HepG2 (cell line): ENCODE results near the gene PSMC3IP. TPM values are rescaled to one million over a fixed set of nuclear protein-coding genes. Genes with fewer than 3 reads are reported as not detected.

ENCODE experiments used
- AGO1 ChIP-seq: fragments of 200-400 bp; formaldehyde crosslinking; IDR thresholded peaks from 2 replicates; pipeline ENCODE4 v1.6.1; 2017; ENCODE audit warnings: mild to moderate bottlenecking, low read depth, low read length, moderate library complexity; ENCODE audit not compliant: poor library complexity, severe bottlenecking
- HNRNPK ChIP-seq: fragments of 200-400 bp; formaldehyde crosslinking; IDR thresholded peaks from 2 replicates; pipeline ENCODE4 v1.6.1; 2018; ENCODE audit warnings: low read length, low read depth, moderate library complexity, mild to moderate bottlenecking; ENCODE audit not compliant: poor library complexity, severe bottlenecking
- HOXA3 ChIP-seq: sonication (generic); formaldehyde crosslinking; IDR thresholded peaks from 2 replicates; pipeline ENCODE4 v1.5.0; 2020; ENCODE audit warnings: missing genetic modification reagents
- MBNL3 ChIP-seq: fragments of 250-450 bp; sonication (Bioruptor Pico); conservative IDR thresholded peaks from 2 replicates; pipeline ENCODE4 v1.8.0; 2022; ENCODE audit warnings: mild to moderate bottlenecking, inconsistent platforms
- SAP130 ChIP-seq: IDR thresholded peaks from 2 replicates; pipeline ENCODE4 v1.6.1; 2016; ENCODE audit warnings: low read depth
- SMYD3 ChIP-seq: sonication (generic); formaldehyde crosslinking; IDR thresholded peaks from 2 replicates; pipeline ENCODE4 v1.8.1; 2023; ENCODE audit warnings: mild to moderate bottlenecking, missing genetic modification reagents
- ZC3H4 ChIP-seq: sonication (generic); formaldehyde crosslinking; IDR thresholded peaks from 2 replicates; pipeline ENCODE4 v1.4.0; 2020; ENCODE audit warnings: missing genetic modification reagents, borderline replicate concordance
- ZKSCAN5 ChIP-seq: sonication (generic); formaldehyde crosslinking; IDR thresholded peaks from 2 replicates; pipeline ENCODE4 v1.5.1; 2020; ENCODE audit warnings: mild to moderate bottlenecking, missing genetic modification reagents
- ZNF143 ChIP-seq: sonication (generic); formaldehyde crosslinking; IDR thresholded peaks from 2 replicates; pipeline ENCODE4 v1.4.0; 2020; ENCODE audit warnings: missing genetic modification reagents
- ZNF614 ChIP-seq: IDR thresholded peaks from 2 replicates; pipeline ENCODE4 v1.6.1; 2018; ENCODE audit warnings: missing biosample characterization, missing genetic modification reagents, inconsistent platforms, borderline replicate concordance
- ZNF772 ChIP-seq: sonication (generic); formaldehyde crosslinking; IDR thresholded peaks from 2 replicates; pipeline ENCODE4 v1.5.0; 2020; ENCODE audit warnings: mild to moderate bottlenecking, missing genetic modification reagents
- ZSCAN22 ChIP-seq: sonication (generic); formaldehyde crosslinking; IDR thresholded peaks from 2 replicates; pipeline ENCODE4 v1.4.0; 2020; ENCODE audit warnings: mild to moderate bottlenecking, missing genetic modification reagents
- polyA plus RNA-seq, 8 experiments: library from polyadenylated mRNA; depleted of rRNA in 3 of 8; stranded (reverse) in 7 of 8; unstranded in 1 of 8; fragments of >200 nt; fragmentation: Illumina TruSeq in 4 of 8; extraction: Trizol in 4 of 8; gene quantifications; 2 replicates each; pipeline versions ENCODE4 v1.2.1 to v1.2.3, GENCODE V29; 2011 to 2016; ENCODE audit warnings: low read depth in 4 of 8, missing spikeins in 1 of 8, mixed read lengths in 1 of 8; ENCODE audit not compliant: insufficient read depth in 1 of 8
- total RNA-seq, 5 experiments: library from RNA; depleted of rRNA; stranded (reverse); fragments of >200 nt; fragmentation: Illumina TruSeq; extraction: Trizol; gene quantifications; 2 replicates each; pipeline ENCODE4 v1.2.3, GENCODE V29; 2016; ENCODE audit warnings: low read depth in 1 of 5
- TF ChIP-seq, protein P1 (sequence below): sonication (generic); formaldehyde crosslinking; IDR thresholded peaks from 2 replicates; pipeline ENCODE4 v1.5.1; 2020; ENCODE audit warnings: mild to moderate bottlenecking, missing genetic modification reagents, borderline replicate concordance
- TF ChIP-seq, protein P2 (sequence below): sonication (generic); formaldehyde crosslinking; IDR thresholded peaks from 2 replicates; pipeline ENCODE4 v1.5.0; 2020; ENCODE audit warnings: mild to moderate bottlenecking, missing genetic modification reagents
- TF ChIP-seq, protein P3 (sequence below): IDR thresholded peaks from 2 replicates; pipeline ENCODE4 v1.6.1; 2012; ENCODE audit warnings: low read depth, low read length, improper control_type of control experiment
- TF ChIP-seq, protein P4 (sequence below): IDR thresholded peaks from 2 replicates; pipeline ENCODE4 v1.6.1; 2016; ENCODE audit warnings: low read depth, control low read depth
- TF ChIP-seq, protein P5 (sequence below): sonication (generic); formaldehyde crosslinking; IDR thresholded peaks from 2 replicates; pipeline ENCODE4 v1.4.0; 2020; ENCODE audit warnings: mild to moderate bottlenecking, low read depth, missing genetic modification reagents

PSMC3IP gene
- total and polyA plus RNA-seq, 2 of the 13 experiments (the other 11 are each of a cell fraction or from before 2014, with no cell fraction given): 6.5 to 22.4 TPM

DNA sequence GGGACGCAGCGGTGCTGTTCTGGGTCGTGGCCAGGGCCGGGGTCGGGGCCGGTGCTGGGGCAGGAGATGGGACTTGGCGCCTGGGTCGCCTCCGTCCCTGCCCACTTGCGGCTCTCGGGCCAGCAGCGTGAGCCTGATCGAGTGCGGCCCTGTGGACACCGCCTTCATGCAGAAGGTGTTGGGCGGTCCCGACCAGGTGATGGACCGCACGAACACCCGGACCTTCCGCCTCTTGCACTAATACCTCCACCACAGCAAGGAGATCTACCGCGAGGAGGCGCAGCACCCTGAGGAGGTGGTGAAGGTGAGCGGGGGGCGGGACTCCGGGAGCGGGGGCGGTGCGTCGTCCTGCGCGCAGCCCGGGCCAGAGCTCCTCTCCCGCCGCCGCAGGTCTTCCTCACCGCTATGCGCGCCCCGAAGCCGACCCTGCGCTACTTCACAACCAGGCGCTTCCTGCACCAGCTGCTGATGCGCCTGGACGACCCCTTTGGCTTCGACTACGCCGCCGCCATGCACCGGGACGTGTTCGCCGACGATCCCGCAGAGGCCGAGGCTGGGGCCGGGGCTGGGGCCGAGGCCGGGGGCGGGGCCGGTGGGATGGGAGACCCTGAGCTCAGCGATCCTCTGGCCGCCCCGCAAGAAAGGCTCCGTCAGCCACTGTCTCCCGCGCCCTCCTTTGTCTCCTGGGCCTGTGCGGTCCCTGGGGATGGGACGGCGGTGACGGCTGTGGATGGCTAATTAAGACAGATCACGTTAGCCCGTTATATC lies 29.3 kb downstream of the PSMC3IP start (continued):
- TF ChIP-seq, protein P1, sequence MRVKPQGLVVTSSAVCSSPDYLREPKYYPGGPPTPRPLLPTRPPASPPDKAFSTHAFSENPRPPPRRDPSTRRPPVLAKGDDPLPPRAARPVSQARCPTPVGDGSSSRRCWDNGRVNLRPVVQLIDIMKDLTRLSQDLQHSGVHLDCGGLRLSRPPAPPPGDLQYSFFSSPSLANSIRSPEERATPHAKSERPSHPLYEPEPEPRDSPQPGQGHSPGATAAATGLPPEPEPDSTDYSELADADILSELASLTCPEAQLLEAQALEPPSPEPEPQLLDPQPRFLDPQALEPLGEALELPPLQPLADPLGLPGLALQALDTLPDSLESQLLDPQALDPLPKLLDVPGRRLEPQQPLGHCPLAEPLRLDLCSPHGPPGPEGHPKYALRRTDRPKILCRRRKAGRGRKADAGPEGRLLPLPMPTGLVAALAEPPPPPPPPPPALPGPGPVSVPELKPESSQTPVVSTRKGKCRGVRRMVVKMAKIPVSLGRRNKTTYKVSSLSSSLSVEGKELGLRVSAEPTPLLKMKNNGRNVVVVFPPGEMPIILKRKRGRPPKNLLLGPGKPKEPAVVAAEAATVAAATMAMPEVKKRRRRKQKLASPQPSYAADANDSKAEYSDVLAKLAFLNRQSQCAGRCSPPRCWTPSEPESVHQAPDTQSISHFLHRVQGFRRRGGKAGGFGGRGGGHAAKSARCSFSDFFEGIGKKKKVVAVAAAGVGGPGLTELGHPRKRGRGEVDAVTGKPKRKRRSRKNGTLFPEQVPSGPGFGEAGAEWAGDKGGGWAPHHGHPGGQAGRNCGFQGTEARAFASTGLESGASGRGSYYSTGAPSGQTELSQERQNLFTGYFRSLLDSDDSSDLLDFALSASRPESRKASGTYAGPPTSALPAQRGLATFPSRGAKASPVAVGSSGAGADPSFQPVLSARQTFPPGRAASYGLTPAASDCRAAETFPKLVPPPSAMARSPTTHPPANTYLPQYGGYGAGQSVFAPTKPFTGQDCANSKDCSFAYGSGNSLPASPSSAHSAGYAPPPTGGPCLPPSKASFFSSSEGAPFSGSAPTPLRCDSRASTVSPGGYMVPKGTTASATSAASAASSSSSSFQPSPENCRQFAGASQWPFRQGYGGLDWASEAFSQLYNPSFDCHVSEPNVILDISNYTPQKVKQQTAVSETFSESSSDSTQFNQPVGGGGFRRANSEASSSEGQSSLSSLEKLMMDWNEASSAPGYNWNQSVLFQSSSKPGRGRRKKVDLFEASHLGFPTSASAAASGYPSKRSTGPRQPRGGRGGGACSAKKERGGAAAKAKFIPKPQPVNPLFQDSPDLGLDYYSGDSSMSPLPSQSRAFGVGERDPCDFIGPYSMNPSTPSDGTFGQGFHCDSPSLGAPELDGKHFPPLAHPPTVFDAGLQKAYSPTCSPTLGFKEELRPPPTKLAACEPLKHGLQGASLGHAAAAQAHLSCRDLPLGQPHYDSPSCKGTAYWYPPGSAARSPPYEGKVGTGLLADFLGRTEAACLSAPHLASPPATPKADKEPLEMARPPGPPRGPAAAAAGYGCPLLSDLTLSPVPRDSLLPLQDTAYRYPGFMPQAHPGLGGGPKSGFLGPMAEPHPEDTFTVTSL: no peak
- TF ChIP-seq HNRNPK (peak; percentile 10), ZNF143 (CRISPR knock-in tag) (no peak), AGO1 (peak; percentile 88), ZNF772 (CRISPR knock-in tag) (0 out of 2 replicates have a peak, but pooled peaks have one; percentile 33), HOXA3 (CRISPR knock-in tag) (peak; percentile 45; the same call in 1 of the 2 replicates), SAP130 (0 out of 2 replicates have a peak, but pooled peaks have one; percentile 17), ZNF614 (CRISPR knock-in tag) (no peak), SMYD3 (CRISPR knock-in tag) (no peak), MBNL3 (CRISPR knock-in tag) (no peak), ZC3H4 (CRISPR knock-in tag) (no peak), ZKSCAN5 (CRISPR knock-in tag) (no peak), ZSCAN22 (CRISPR knock-in tag) (no peak)
- TF ChIP-seq, protein P2, sequence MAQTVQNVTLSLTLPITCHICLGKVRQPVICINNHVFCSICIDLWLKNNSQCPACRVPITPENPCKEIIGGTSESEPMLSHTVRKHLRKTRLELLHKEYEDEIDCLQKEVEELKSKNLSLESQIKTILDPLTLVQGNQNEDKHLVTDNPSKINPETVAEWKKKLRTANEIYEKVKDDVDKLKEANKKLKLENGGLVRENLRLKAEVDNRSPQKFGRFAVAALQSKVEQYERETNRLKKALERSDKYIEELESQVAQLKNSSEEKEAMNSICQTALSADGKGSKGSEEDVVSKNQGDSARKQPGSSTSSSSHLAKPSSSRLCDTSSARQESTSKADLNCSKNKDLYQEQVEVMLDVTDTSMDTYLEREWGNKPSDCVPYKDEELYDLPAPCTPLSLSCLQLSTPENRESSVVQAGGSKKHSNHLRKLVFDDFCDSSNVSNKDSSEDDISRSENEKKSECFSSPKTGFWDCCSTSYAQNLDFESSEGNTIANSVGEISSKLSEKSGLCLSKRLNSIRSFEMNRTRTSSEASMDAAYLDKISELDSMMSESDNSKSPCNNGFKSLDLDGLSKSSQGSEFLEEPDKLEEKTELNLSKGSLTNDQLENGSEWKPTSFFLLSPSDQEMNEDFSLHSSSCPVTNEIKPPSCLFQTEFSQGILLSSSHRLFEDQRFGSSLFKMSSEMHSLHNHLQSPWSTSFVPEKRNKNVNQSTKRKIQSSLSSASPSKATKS (CRISPR knock-in tag): no peak
- TF ChIP-seq, protein P3, sequence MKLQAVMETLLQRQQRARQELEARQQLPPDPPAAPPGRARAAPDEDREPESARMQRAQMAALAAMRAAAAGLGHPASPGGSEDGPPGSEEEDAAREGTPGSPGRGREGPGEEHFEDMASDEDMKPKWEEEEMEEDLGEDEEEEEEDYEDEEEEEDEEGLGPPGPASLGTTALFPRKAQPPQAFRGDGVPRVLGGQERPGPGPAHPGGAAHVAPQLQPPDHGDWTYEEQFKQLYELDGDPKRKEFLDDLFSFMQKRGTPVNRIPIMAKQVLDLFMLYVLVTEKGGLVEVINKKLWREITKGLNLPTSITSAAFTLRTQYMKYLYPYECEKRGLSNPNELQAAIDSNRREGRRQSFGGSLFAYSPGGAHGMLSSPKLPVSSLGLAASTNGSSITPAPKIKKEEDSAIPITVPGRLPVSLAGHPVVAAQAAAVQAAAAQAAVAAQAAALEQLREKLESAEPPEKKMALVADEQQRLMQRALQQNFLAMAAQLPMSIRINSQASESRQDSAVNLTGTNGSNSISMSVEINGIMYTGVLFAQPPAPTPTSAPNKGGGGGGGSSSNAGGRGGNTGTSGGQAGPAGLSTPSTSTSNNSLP: no peak
- TF ChIP-seq, protein P4, sequence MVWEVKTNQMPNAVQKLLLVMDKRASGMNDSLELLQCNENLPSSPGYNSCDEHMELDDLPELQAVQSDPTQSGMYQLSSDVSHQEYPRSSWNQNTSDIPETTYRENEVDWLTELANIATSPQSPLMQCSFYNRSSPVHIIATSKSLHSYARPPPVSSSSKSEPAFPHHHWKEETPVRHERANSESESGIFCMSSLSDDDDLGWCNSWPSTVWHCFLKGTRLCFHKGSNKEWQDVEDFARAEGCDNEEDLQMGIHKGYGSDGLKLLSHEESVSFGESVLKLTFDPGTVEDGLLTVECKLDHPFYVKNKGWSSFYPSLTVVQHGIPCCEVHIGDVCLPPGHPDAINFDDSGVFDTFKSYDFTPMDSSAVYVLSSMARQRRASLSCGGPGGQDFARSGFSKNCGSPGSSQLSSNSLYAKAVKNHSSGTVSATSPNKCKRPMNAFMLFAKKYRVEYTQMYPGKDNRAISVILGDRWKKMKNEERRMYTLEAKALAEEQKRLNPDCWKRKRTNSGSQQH (CRISPR knock-in tag): no peak
- TF ChIP-seq, protein P5, sequence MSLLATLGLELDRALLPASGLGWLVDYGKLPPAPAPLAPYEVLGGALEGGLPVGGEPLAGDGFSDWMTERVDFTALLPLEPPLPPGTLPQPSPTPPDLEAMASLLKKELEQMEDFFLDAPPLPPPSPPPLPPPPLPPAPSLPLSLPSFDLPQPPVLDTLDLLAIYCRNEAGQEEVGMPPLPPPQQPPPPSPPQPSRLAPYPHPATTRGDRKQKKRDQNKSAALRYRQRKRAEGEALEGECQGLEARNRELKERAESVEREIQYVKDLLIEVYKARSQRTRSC: no peak
